HUES6 (cell line): Measurements from ENCODE around the gene AXIN2.

Source experiments
- H3K27ac ChIP-seq: 2 replicates; pipeline ENCODE4 v1.7.0; 2013; ENCODE audit warnings: low read depth, mild to moderate bottlenecking, low read length, inconsistent platforms
- H3K27me3 ChIP-seq: 2 replicates; pipeline ENCODE4 v1.6.1; 2013; ENCODE audit warnings: low read length; ENCODE audit not compliant: control insufficient read depth, insufficient read depth
- H3K36me3 ChIP-seq: 2 replicates; pipeline ENCODE4 v1.6.1; 2013; ENCODE audit warnings: low read length; ENCODE audit not compliant: control insufficient read depth, insufficient read depth
- H3K4me1 ChIP-seq: 2 replicates; pipeline ENCODE4 v1.6.1; 2013; ENCODE audit warnings: low read length; ENCODE audit not compliant: control insufficient read depth, insufficient read depth
- H3K4me3 ChIP-seq: 2 replicates; pipeline ENCODE4 v1.5.1; 2013; ENCODE audit warnings: low read depth, low read length
- H3K9ac ChIP-seq: one replicate; pipeline ENCODE4 v1.6.1; 2013; ENCODE audit warnings: mild to moderate bottlenecking, low read length
- H3K9me3 ChIP-seq: 2 replicates; pipeline ENCODE4 v1.6.1; 2013; ENCODE audit warnings: low read depth, low read length; ENCODE audit not compliant: control insufficient read depth, insufficient read depth

Gene AXIN2, protein sequence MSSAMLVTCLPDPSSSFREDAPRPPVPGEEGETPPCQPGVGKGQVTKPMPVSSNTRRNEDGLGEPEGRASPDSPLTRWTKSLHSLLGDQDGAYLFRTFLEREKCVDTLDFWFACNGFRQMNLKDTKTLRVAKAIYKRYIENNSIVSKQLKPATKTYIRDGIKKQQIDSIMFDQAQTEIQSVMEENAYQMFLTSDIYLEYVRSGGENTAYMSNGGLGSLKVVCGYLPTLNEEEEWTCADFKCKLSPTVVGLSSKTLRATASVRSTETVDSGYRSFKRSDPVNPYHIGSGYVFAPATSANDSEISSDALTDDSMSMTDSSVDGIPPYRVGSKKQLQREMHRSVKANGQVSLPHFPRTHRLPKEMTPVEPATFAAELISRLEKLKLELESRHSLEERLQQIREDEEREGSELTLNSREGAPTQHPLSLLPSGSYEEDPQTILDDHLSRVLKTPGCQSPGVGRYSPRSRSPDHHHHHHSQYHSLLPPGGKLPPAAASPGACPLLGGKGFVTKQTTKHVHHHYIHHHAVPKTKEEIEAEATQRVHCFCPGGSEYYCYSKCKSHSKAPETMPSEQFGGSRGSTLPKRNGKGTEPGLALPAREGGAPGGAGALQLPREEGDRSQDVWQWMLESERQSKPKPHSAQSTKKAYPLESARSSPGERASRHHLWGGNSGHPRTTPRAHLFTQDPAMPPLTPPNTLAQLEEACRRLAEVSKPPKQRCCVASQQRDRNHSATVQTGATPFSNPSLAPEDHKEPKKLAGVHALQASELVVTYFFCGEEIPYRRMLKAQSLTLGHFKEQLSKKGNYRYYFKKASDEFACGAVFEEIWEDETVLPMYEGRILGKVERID

DNA sequence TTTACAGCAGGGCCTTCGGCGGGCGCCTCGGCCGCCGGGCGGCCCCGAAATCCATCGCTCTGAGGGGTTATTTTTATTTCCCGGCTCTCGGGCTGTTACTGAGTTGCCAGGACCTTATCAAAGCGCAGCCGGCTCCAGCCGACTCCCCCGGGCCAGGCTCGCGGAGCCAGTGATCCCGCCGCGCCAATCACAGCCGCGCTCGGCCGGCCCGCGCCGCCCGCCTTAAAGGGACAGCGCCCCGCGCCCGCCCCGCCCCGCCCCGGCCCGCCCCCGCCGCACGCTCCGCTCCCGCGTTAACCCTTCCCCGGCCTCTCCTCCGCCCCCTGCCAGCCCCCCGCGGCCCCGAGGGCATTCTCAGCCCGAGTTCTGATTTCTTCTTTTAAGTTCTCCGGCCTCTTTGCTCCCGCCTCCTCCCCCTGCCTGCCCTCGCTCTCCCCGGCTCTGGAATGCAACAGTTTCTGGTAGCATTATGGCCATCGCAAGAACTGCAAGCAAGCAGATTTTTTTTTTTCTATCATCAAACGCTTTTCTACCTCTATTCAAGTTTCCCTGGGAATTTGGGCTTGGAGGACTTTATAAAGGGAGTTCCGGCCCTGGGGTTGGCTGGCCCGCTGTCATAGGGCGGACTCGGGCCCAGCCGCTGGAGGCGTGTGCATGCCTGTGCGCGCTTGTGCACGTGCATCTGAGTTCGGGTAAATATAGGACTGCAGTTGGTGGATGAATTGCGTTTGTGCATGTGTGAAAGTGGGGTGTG, at the start of gene AXIN2:
AXIN2 (minus strand) TSS at position 197 of the 754 bp plus-strand sequence. CDS start 3,028 bp downstream, outside the sequence.
- peak within 1 kb of the TSS; percentile 93 for H3K9ac ChIP-seq
- peak within 1 kb of the TSS; percentile 85; the same call in 1 of the 2 replicates for H3K27ac ChIP-seq
- H3K9me3 ChIP-seq, result no peaks in the 10 kb centered on the region
- H3K36me3 ChIP-seq, result peaks cover 18% of the 10 kb centered on the region
- H3K4me3 ChIP-seq, result peak within 1 kb of the TSS; percentile 47
- peaks cover 38% of the 10 kb centered on the region for H3K4me1 ChIP-seq
- H3K27me3 ChIP-seq, result no peaks in the 10 kb centered on the region

DNA sequence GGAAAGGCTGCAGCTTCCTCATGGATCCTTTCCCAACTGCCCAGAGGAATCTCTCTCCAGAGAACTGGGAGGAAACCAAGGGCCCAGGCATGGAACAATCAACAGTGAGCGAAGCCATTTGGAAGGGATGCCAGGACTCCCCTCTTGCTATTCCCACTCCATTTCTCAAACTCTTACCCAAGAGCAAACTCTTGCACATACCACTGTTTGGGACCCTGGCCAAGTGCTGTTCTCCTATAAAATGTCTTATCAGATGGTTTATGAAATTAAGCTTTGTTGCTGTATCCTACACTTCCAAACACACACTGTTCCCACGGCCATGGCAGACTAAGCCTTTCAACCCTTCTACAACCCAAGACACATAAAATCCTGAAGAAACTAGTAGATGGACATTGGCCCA, 48.3 kb upstream of the AXIN2 start:
- Histone ChIP-seq H3K9ac (no peak overlapping the region), H3K27me3 (no peaks in the 10 kb centered on the region), H3K4me1 (no peaks in the 10 kb centered on the region), H3K9me3 (0 out of 2 replicates have a peak, but pooled peaks cover 4% of the 10 kb centered on the region), H3K27ac (no peak overlapping the region), H3K4me3 (no peak overlapping the region), H3K36me3 (no peaks in the 10 kb centered on the region)

DNA sequence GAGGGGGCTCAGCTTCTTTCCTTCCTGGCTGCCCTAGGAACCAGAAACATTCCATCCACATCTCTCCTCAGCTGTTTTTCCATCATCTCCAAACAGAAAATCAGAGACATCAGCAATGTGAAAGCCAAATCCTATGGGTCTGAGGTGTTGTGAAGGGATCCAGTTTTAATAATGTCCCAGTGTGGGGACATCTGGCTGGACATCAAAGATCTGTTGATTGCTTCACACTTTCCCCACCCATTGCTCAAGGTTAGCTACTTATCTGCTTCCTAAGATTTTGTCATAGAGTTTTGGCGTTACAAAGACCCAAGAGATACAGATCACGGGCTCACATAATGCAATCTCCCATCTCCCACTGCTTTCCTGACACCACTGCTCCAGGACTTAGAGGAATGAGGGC, 47.8 kb upstream of the AXIN2 start:
- Histone ChIP-seq H3K4me1 (no peaks in the 10 kb centered on the region), H3K9ac (no peak overlapping the region), H3K36me3 (no peaks in the 10 kb centered on the region), H3K27ac (no peak overlapping the region), H3K27me3 (no peaks in the 10 kb centered on the region), H3K4me3 (no peak overlapping the region), H3K9me3 (0 out of 2 replicates have a peak, but pooled peaks cover 4% of the 10 kb centered on the region)

DNA sequence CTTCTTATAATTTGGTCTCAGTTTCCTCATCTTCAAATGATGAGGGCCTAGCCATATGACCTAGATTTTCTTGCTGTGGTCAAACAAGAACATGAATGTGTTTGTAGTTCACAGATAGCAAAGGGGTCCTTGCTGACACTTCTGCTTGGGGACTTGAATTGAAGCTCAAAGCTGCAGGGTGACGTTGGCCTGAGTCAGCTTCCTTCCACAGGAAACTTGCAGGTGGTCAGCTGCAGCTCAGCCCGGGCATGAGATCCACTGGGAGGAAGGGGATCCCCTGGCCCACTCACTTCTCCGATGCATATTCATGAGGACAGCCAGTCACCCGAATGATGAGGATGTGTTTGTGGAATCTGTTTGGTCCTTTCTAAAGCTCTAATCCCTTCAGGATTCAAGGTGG, 42.6 kb upstream of the AXIN2 start:
- no peaks in the 10 kb centered on the region for H3K27me3 ChIP-seq
- no peak overlapping the region for H3K9ac ChIP-seq
- no peaks in the 10 kb centered on the region for H3K4me1 ChIP-seq
- H3K27ac ChIP-seq, result no peak overlapping the region
- no peaks in the 10 kb centered on the region for H3K9me3 ChIP-seq
- no peak overlapping the region for H3K4me3 ChIP-seq
- no peaks in the 10 kb centered on the region for H3K36me3 ChIP-seq

DNA sequence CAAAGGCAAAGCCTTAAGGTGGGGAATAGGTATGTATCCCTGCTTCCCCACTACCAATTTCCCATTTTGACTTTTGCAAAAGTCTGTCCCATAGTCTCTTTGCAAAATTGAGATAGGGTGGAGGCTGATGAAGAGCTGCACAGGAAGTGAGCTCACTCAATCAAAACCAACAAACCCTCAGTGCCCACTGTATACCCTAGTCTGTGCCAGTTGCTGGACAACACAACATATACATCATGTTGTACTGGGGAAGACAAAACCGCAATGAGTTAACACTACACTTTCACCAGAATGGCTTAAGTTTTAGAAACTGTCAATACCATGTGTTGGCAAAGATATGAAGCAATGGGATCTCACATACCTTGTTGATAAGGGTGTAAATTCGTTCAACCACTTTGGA, 40.4 kb upstream of the AXIN2 start:
- no peak overlapping the region for H3K27ac ChIP-seq
- H3K4me3 ChIP-seq, result no peak overlapping the region
- H3K36me3 ChIP-seq, result no peaks in the 10 kb centered on the region
- H3K4me1 ChIP-seq, result no peaks in the 10 kb centered on the region
- H3K9me3 ChIP-seq, result no peaks in the 10 kb centered on the region
- H3K27me3 ChIP-seq, result no peaks in the 10 kb centered on the region
- H3K9ac ChIP-seq, result no peak overlapping the region

DNA sequence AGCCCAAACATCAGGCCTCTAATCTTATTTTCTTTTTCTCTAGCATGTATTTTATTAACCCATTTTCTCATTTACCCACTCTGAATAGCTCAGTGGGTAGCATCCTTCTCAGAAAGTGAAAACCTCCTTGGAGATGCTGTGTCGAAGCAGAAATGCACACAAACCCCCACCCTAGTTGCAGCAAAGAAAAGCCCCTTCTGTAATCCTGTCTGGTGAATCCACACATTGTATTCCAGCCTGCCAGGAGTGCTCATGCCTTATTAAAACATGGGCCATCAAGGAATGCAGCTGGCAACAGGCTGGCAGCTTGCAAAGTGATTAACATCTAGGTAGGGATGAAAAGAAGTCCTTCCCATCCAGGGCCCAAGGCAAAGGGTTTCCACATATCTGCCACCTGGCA, 39.7 kb upstream of the AXIN2 start:
- no peaks in the 10 kb centered on the region for H3K36me3 ChIP-seq

DNA sequence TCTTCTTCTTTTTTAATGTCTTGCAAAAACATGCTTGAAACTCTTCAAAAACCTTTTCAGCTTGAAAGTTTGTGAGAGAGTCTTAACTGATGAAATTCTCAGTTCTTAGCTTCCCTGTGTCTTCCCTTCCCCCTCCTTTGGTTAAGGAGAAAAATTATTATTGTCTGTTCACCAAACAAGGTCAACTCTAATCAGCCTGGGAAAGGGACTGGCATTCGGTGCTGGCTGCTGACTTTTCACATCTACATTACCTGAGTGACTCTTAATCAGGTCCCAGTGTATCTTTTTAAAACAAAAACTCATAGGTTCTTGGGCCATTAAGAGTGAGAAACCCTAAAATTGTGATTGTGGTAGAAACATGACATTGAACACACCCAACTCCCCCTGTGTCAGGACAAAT, 39.1 kb upstream of the AXIN2 start:
- no peaks in the 10 kb centered on the region for H3K9me3 ChIP-seq
- H3K4me1 ChIP-seq, result no peaks in the 10 kb centered on the region
- H3K27ac ChIP-seq, result no peak overlapping the region
- H3K36me3 ChIP-seq, result no peaks in the 10 kb centered on the region
- no peak overlapping the region for H3K9ac ChIP-seq
- no peaks in the 10 kb centered on the region for H3K27me3 ChIP-seq
- no peak overlapping the region for H3K4me3 ChIP-seq

More for the DNA sequence above, 39.7 kb upstream of the AXIN2 start:
- Histone ChIP-seq H3K27me3 (no peaks in the 10 kb centered on the region), H3K9ac (no peak overlapping the region), H3K4me1 (no peaks in the 10 kb centered on the region), H3K4me3 (no peak overlapping the region), H3K27ac (no peak overlapping the region), H3K9me3 (no peaks in the 10 kb centered on the region)

DNA sequence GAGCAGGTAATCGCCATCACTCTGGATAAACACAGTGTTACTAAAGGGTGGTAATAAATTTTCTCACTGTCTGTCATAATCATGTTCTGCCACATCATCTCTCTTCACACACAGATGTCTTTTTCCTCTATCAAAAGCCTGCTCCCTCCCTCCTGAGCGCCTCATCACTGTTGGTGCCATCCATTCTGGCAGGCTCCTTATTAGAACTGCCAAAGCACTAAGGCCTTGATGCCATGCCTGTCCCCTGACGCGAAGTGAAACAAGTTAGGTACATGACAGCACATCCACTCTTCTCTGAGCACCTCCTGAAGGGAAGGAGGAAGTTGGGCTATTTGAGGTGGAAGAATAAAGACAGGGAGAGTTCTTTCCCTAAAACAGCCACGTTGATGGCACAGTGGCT, 38.2 kb upstream of the AXIN2 start:
- Histone ChIP-seq H3K36me3 (no peaks in the 10 kb centered on the region), H3K4me1 (peaks cover 6% of the 10 kb centered on the region), H3K9me3 (no peaks in the 10 kb centered on the region), H3K9ac (no peak overlapping the region), H3K4me3 (no peak overlapping the region), H3K27me3 (no peaks in the 10 kb centered on the region), H3K27ac (no peak overlapping the region)

DNA sequence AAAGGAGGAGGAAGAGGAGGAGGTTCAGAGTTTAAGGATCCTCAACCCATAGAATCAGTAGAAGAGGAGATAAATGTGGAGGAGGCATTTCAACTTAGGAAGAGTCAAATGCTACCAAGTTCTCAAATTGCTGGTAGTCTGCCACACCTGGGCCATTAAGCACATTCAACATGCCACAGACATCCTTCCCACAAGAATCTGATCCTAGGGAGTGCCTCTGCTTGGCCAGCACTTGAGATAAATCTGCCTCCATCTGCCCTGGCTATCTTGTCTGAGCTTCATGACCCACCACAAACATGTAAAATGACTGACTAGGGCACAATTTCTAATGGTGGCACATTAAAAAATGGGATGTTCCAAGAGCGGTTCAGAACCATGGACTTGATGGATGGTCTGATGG, 37.3 kb upstream of the AXIN2 start:
- Histone ChIP-seq H3K36me3 (no peaks in the 10 kb centered on the region), H3K27ac (no peak overlapping the region), H3K9ac (no peak overlapping the region), H3K4me3 (no peak overlapping the region), H3K9me3 (no peaks in the 10 kb centered on the region), H3K27me3 (no peaks in the 10 kb centered on the region), H3K4me1 (peaks cover 15% of the 10 kb centered on the region)

DNA sequence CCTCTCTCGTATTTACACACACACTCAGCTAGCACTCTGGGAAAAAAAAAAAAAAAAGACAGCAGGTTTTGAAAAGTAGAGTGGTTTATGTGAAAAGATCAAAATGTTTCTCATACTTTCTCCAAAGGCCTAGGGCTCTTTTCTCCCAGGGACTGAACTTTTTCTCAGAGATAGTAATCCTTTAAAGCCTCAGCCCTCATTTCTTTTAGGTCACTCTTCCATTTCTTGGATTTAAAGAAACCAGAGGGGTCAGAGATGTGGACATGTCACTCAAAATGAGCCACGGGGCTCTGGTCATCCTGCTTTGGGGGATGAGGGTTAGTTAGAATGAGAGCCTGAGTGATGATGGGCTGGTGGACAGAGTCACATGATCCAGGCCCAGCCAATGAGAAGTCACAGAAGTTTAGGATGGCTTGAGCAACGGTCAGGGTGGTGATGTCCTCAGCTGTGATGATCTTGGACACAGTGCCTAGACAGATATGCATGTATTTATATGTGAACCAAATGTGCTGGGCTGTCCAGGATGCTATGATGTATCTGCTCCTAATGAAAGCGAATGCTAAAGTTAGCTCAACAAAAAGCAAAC, 33.7 kb upstream of the AXIN2 start:
- Histone ChIP-seq H3K36me3 (no peaks in the 10 kb centered on the region), H3K4me3 (no peak overlapping the region), H3K4me1 (peaks cover 34% of the 10 kb centered on the region), H3K9ac (no peak overlapping the region), H3K27me3 (no peaks in the 10 kb centered on the region), H3K27ac (peak overlapping the region; percentile 60; the same call in 1 of the 2 replicates), H3K9me3 (no peaks in the 10 kb centered on the region)
